Astrocyte (in vitro differentiated cells and primary cell): ENCODE results near the gene CFDP1. TPM values are rescaled to one million over a fixed set of nuclear protein-coding genes. Genes with fewer than 3 reads are reported as not detected.

Experiments
- DNase-seq: peaks from one replicate; pipeline ENCODE4 v3.0.0-alpha.2; 2010; ENCODE audit warnings: low read depth
- FAIRE-seq: peaks from 2 replicates; lab custom pipeline; 2011; peaks lifted over from hg19 to GRCh38; lab: Jason Lieb, UNC
- H2AFZ ChIP-seq: 2 replicates; pipeline ENCODE4 v1.6.0; 2012; ENCODE audit warnings: low read depth, low read length, inconsistent platforms
- H3K27ac ChIP-seq: 2 replicates; pipeline ENCODE4 v1.5.1; 2011; ENCODE audit warnings: low read depth, low read length, inconsistent platforms
- H3K27me3 ChIP-seq: 2 replicates; pipeline ENCODE4 v1.6.0; 2011; ENCODE audit warnings: low read length, inconsistent platforms; ENCODE audit not compliant: insufficient read depth
- H3K36me3 ChIP-seq: 2 replicates; pipeline ENCODE4 v1.5.1; 2011; ENCODE audit warnings: low read length, inconsistent platforms; ENCODE audit not compliant: insufficient read depth
- H3K4me1 ChIP-seq: 2 replicates; pipeline ENCODE4 v1.5.1; 2011; ENCODE audit warnings: low read length, inconsistent platforms; ENCODE audit not compliant: insufficient read depth
- H3K4me2 ChIP-seq: 2 replicates; pipeline ENCODE4 v1.6.0; 2012; ENCODE audit warnings: low read length, inconsistent platforms
- H3K4me3 ChIP-seq: 2 replicates; pipeline ENCODE4 v1.5.1; 2011; ENCODE audit warnings: low read depth, mild to moderate bottlenecking, low read length, inconsistent platforms; ENCODE audit not compliant: insufficient read depth
- H3K79me2 ChIP-seq: 2 replicates; pipeline ENCODE4 v1.6.0; 2012; ENCODE audit warnings: mild to moderate bottlenecking, low read length, inconsistent platforms; ENCODE audit not compliant: insufficient read depth
- H3K9ac ChIP-seq: 2 replicates; pipeline ENCODE4 v1.6.0; 2012; ENCODE audit warnings: mild to moderate bottlenecking, low read length, inconsistent platforms
- H3K9me3 ChIP-seq: 2 replicates; pipeline ENCODE4 v1.5.1; 2012; ENCODE audit warnings: low read depth, mild to moderate bottlenecking, low read length, inconsistent platforms; ENCODE audit not compliant: insufficient read depth
- H4K20me1 ChIP-seq: 2 replicates; pipeline ENCODE4 v1.6.0; 2012; ENCODE audit warnings: low read length, inconsistent platforms; ENCODE audit not compliant: insufficient read depth
- H3K27ac Mint-ChIP-seq: one replicate; pipeline ENCODE4 v1.8.0; 2021; ENCODE audit warnings: mild to moderate bottlenecking, mixed read lengths; ENCODE audit not compliant: unreplicated experiment
- H3K27me3 Mint-ChIP-seq: one replicate; pipeline ENCODE4 v1.8.0; 2021; ENCODE audit warnings: low read depth, mixed read lengths; ENCODE audit not compliant: unreplicated experiment
- H3K36me3 Mint-ChIP-seq: one replicate; pipeline ENCODE4 v1.8.0; 2021; ENCODE audit warnings: low read depth, mixed read lengths; ENCODE audit not compliant: unreplicated experiment
- H3K4me1 Mint-ChIP-seq: one replicate; pipeline ENCODE4 v1.8.0; 2021; ENCODE audit warnings: low read depth, mixed read lengths; ENCODE audit not compliant: unreplicated experiment
- H3K4me3 Mint-ChIP-seq: one replicate; pipeline ENCODE4 v1.8.0; 2021; ENCODE audit warnings: mild to moderate bottlenecking, moderate library complexity, mixed read lengths; ENCODE audit not compliant: unreplicated experiment
- H3K9me3 Mint-ChIP-seq: one replicate; pipeline ENCODE4 v1.8.0; 2021; ENCODE audit warnings: mild to moderate bottlenecking, mixed read lengths; ENCODE audit not compliant: unreplicated experiment
- EZH2 ChIP-seq: IDR thresholded peaks from 2 replicates; pipeline ENCODE4 v1.6.1; 2012; ENCODE audit warnings: mild to moderate bottlenecking, low read length, inconsistent platforms; ENCODE audit not compliant: insufficient read depth
- total RNA-seq: library from RNA; stranded (reverse); gene quantifications from 2 replicates; pipeline ENCODE4 v1.2.1, GENCODE V29; 2021
- TF ChIP-seq, protein P1 (sequence below): IDR thresholded peaks from 2 replicates; pipeline ENCODE4 v1.5.1; 2011; ENCODE audit warnings: low read depth, mild to moderate bottlenecking, inconsistent platforms, low read length, moderate library complexity; ENCODE audit not compliant: insufficient read depth

CFDP1 gene
- total RNA-seq, 1 donor from 2014 or later = 36.9 TPM

DNA sequence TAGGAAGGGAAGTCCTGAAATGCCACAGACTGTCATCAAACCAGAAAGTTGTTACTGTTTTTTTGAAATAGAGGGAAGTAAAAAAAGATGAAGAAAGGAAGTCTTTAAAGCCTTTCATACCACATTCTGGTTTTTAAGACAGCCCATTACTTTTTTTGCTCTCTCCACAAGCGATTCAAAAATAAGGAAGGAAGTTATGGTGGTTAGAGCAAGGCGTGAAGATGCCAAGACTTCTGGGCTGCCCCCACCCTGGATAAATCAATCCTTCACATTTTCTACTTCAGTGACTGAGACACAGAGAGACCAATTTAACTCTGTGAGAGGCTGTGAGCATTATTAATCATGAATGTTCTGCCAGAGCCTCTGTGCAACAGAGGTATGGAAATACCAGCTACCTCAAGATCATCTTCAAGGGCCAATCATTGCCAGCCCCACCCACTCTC lies 99.6 kb downstream of the CFDP1 start:
- Histone ChIP-seq H3K9ac (no peak overlapping the region), H3K4me1 (no peaks in the 10 kb centered on the region), H3K9me3 (no peaks in the 10 kb centered on the region), H2AFZ (no peak overlapping the region), H3K79me2 (no peaks in the 10 kb centered on the region), H3K36me3 (no peaks in the 10 kb centered on the region), H4K20me1 (no peaks in the 10 kb centered on the region), H3K4me3 (no peak overlapping the region), H3K4me2 (no peak overlapping the region), H3K27ac (no peak overlapping the region), H3K27me3 (no peaks in the 10 kb centered on the region)
- Mint-ChIP-seq H3K4me3 (no peak overlapping the region), H3K36me3 (peaks cover 13% of the 10 kb centered on the region), H3K9me3 (peaks cover 2% of the 10 kb centered on the region), H3K27me3 (no peaks in the 10 kb centered on the region), H3K4me1 (peaks cover 7% of the 10 kb centered on the region), H3K27ac (no peak overlapping the region)
- FAIRE-seq (no peak), DNase-seq (peak; percentile 23)
- TF ChIP-seq EZH2 = no peak
- TF ChIP-seq, protein P1, sequence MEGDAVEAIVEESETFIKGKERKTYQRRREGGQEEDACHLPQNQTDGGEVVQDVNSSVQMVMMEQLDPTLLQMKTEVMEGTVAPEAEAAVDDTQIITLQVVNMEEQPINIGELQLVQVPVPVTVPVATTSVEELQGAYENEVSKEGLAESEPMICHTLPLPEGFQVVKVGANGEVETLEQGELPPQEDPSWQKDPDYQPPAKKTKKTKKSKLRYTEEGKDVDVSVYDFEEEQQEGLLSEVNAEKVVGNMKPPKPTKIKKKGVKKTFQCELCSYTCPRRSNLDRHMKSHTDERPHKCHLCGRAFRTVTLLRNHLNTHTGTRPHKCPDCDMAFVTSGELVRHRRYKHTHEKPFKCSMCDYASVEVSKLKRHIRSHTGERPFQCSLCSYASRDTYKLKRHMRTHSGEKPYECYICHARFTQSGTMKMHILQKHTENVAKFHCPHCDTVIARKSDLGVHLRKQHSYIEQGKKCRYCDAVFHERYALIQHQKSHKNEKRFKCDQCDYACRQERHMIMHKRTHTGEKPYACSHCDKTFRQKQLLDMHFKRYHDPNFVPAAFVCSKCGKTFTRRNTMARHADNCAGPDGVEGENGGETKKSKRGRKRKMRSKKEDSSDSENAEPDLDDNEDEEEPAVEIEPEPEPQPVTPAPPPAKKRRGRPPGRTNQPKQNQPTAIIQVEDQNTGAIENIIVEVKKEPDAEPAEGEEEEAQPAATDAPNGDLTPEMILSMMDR = no peak

DNA sequence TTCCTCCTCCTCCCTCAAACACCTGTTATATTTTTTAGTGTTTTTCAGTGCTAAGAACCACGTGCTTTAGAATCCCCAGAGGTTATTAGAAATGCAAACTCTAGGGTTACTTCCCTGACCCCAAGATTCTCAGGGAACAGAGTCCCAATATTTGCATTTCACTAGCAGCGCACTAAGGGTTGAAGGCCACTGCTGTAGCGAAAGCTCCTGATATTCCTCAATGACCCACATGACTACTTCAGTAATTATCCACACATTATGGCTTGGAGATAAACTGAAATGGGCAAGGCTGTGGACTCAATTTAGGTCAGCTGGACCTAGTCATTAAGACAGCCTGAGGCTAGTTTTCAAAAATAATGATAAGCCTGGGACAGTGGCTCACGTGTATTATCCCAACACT lies 103.4 kb downstream of the CFDP1 start:
- Histone ChIP-seq H3K36me3 (no peaks in the 10 kb centered on the region), H3K79me2 (no peaks in the 10 kb centered on the region), H3K4me3 (no peak overlapping the region), H3K27me3 (no peaks in the 10 kb centered on the region), H4K20me1 (no peaks in the 10 kb centered on the region), H3K9me3 (no peaks in the 10 kb centered on the region), H3K9ac (no peak overlapping the region), H2AFZ (no peak overlapping the region), H3K27ac (no peak overlapping the region), H3K4me1 (no peaks in the 10 kb centered on the region), H3K4me2 (no peak overlapping the region)
- FAIRE-seq (no peak), DNase-seq (no peak)
- no peaks in the 10 kb centered on the region for H3K9me3 Mint-ChIP-seq
- no peak overlapping the region for H3K4me3 Mint-ChIP-seq
- peaks cover 7% of the 10 kb centered on the region for H3K4me1 Mint-ChIP-seq
- H3K27me3 Mint-ChIP-seq = no peaks in the 10 kb centered on the region
- TF ChIP-seq, protein P1 = no peak
- no peak for TF ChIP-seq EZH2
- peaks cover 7% of the 10 kb centered on the region for H3K36me3 Mint-ChIP-seq
- no peak overlapping the region for H3K27ac Mint-ChIP-seq

DNA sequence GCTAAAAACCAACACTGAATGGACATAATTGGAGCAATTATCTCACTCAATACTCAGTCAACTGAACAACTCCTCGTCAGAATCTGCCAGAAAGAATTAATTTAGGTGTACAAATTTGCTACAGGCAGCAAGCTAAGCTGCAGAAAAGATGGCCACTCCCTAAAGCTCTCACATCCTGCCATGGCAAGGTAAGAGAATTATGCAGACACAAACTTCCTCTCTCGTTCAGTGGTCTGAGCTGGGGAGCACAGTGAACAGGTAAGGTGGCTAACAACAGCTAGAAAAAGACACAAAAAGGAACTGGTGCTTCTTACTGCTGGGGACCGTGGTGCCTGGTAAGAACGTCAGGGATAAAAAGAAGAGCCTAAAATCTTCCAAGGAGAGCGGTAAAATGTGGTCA lies 107.0 kb downstream of the CFDP1 start:
- Histone ChIP-seq H3K4me2 (no peak overlapping the region), H3K9me3 (no peaks in the 10 kb centered on the region), H3K27me3 (no peaks in the 10 kb centered on the region), H3K79me2 (no peaks in the 10 kb centered on the region), H4K20me1 (no peaks in the 10 kb centered on the region), H3K4me3 (no peak overlapping the region), H2AFZ (no peak overlapping the region), H3K27ac (no peak overlapping the region), H3K9ac (no peak overlapping the region), H3K36me3 (no peaks in the 10 kb centered on the region), H3K4me1 (peaks cover 22% of the 10 kb centered on the region)
- Mint-ChIP-seq H3K36me3 (peaks cover 2% of the 10 kb centered on the region), H3K9me3 (no peaks in the 10 kb centered on the region), H3K27ac (no peak overlapping the region), H3K27me3 (no peaks in the 10 kb centered on the region), H3K4me3 (no peak overlapping the region), H3K4me1 (peaks cover 14% of the 10 kb centered on the region)
- DNase-seq (no peak), FAIRE-seq (no peak)
- TF ChIP-seq, protein P1 = no peak
- TF ChIP-seq EZH2 = no peak
